MM.1S (cell line): ENCODE results near the gene BGN.

ENCODE experiments used
- DNase-seq: peaks from one replicate; pipeline ENCODE4 v3.0.0-alpha.2; 2015
- H2AFZ ChIP-seq: fragments of 300-600 bp; sonication (generic); 2 replicates; pipeline ENCODE4 v1.6.0; 2016; ENCODE audit warnings: antibody characterized with exemption, low read length
- H3F3A ChIP-seq: fragments of 300-600 bp; sonication (generic); 2 replicates; pipeline ENCODE4 v1.6.1; 2016; ENCODE audit warnings: mild to moderate bottlenecking, antibody characterized with exemption, low read length, moderate library complexity, mixed read lengths; ENCODE audit not compliant: insufficient read depth
- H3K27ac ChIP-seq: fragments of 300-600 bp; sonication (generic); 2 replicates; pipeline ENCODE4 v1.5.1; 2016; ENCODE audit warnings: mild to moderate bottlenecking, low read length
- H3K27me3 ChIP-seq: fragments of 300-600 bp; sonication (generic); replicated peaks from 2 replicates; pipeline ENCODE4 v1.6.0; 2016; ENCODE audit warnings: low read length; ENCODE audit not compliant: insufficient read depth
- H3K36me3 ChIP-seq: fragments of 300-600 bp; sonication (generic); replicated peaks from 2 replicates; pipeline ENCODE4 v1.6.1; 2016; ENCODE audit warnings: mild to moderate bottlenecking, low read length, mixed read lengths; ENCODE audit not compliant: insufficient read depth
- H3K4me1 ChIP-seq: fragments of 300-600 bp; sonication (generic); 2 replicates; pipeline ENCODE4 v1.6.1; 2016; ENCODE audit warnings: low read length, mixed read lengths
- H3K4me2 ChIP-seq: fragments of 300-600 bp; sonication (generic); 2 replicates; pipeline ENCODE4 v1.6.0; 2016; ENCODE audit warnings: low read depth, low read length
- H3K4me3 ChIP-seq: fragments of 300-600 bp; sonication (generic); 2 replicates; pipeline ENCODE4 v1.5.1; 2016; ENCODE audit warnings: low read length, mixed read lengths
- H3K79me2 ChIP-seq: fragments of 300-600 bp; sonication (generic); 2 replicates; pipeline ENCODE4 v1.6.1; 2016; ENCODE audit warnings: mixed run types, low read length, mixed read lengths
- H3K9ac ChIP-seq: fragments of 300-600 bp; sonication (generic); 2 replicates; pipeline ENCODE4 v1.6.1; 2016; ENCODE audit warnings: low read length, mixed read lengths
- H3K9me2 ChIP-seq: fragments of 300-600 bp; sonication (generic); replicated peaks from 2 replicates; pipeline ENCODE4 v1.6.1; 2016; ENCODE audit warnings: mild to moderate bottlenecking, low read length, mixed read lengths; ENCODE audit not compliant: insufficient read depth
- H3K9me3 ChIP-seq: fragments of 300-600 bp; sonication (generic); replicated peaks from 2 replicates; pipeline ENCODE4 v1.6.1; 2016; ENCODE audit warnings: mild to moderate bottlenecking, low read length, mixed read lengths; ENCODE audit not compliant: insufficient read depth
- H4K20me1 ChIP-seq: fragments of 300-600 bp; sonication (generic); 2 replicates; pipeline ENCODE4 v1.6.1; 2016; ENCODE audit warnings: mild to moderate bottlenecking, low read length, moderate library complexity, mixed read lengths; ENCODE audit not compliant: insufficient read depth
- CTCF ChIP-seq: fragments of 300-600 bp; sonication (generic); IDR thresholded peaks from 2 replicates; pipeline ENCODE4 v1.5.1; 2016; ENCODE audit warnings: antibody characterized with exemption, low read length, mixed read lengths
- EZH2 ChIP-seq: fragments of 300-600 bp; sonication (generic); optimal IDR thresholded peaks from 2 replicates; pipeline ENCODE3; 2017; ENCODE audit warnings: low read depth, mild to moderate bottlenecking, antibody characterized with exemption, low read length, mixed read lengths
- EZH2phosphoT487 ChIP-seq: fragments of 300-600 bp; sonication (generic); IDR thresholded peaks from 2 replicates; pipeline ENCODE4 v1.6.1; 2018; ENCODE audit warnings: antibody characterized with exemption, low read length

The BGN gene

GRCh38 chrX:153499341-153499740 is 4.6 kb downstream of the BGN start:
- TF ChIP-seq CTCF (no peak), EZH2 (no peak), EZH2phosphoT487 (no peak)
- Histone ChIP-seq H3K4me3 (no peak overlapping the region), H3K9me3 (no peaks in the 10 kb centered on the region), H3K27me3 (peaks cover 35% of the 10 kb centered on the region), H3F3A (no peaks in the 10 kb centered on the region), H2AFZ (no peak overlapping the region), H3K9ac (no peak overlapping the region), H3K4me2 (no peak overlapping the region), H3K9me2 (no peaks in the 10 kb centered on the region), H3K36me3 (no peaks in the 10 kb centered on the region), H3K27ac (no peak overlapping the region), H3K4me1 (no peaks in the 10 kb centered on the region), H3K79me2 (no peaks in the 10 kb centered on the region), H4K20me1 (no peaks in the 10 kb centered on the region)
- DNase-seq, result no peak

- Histone ChIP-seq H3K9me3 (no peaks in the 10 kb centered on the region), H2AFZ (no peak overlapping the region), H3K27me3 (peaks cover 40% of the 10 kb centered on the region), H3K27ac (no peak overlapping the region), H3K4me3 (no peak overlapping the region), H3K36me3 (no peaks in the 10 kb centered on the region), H3K4me1 (no peaks in the 10 kb centered on the region), H3K79me2 (no peaks in the 10 kb centered on the region), H3K4me2 (no peak overlapping the region), H3K9ac (no peak overlapping the region), H3F3A (no peaks in the 10 kb centered on the region), H3K9me2 (no peaks in the 10 kb centered on the region), H4K20me1 (no peaks in the 10 kb centered on the region)
- TF ChIP-seq EZH2phosphoT487, result no peak
- TF ChIP-seq CTCF, result no peak
- TF ChIP-seq EZH2, result no peak
- DNase-seq, result no peak
Measured at GRCh38 chrX:153499876-153500275, 5.1 kb downstream of the BGN start.

- DNase-seq, result no peak
- Histone ChIP-seq H3K4me2 (no peak overlapping the region), H3K4me3 (no peak overlapping the region), H3K36me3 (no peaks in the 10 kb centered on the region), H3K9me2 (no peaks in the 10 kb centered on the region), H3K4me1 (no peaks in the 10 kb centered on the region), H3K9me3 (no peaks in the 10 kb centered on the region), H3K27me3 (peaks cover 35% of the 10 kb centered on the region), H3K79me2 (no peaks in the 10 kb centered on the region), H3K9ac (no peak overlapping the region), H3K27ac (no peak overlapping the region), H3F3A (no peaks in the 10 kb centered on the region), H4K20me1 (no peaks in the 10 kb centered on the region), H2AFZ (no peak overlapping the region)
- no peak for TF ChIP-seq EZH2phosphoT487
- no peak for TF ChIP-seq EZH2
- no peak for TF ChIP-seq CTCF
Measured at GRCh38 chrX:153500676-153501280, 6.0 kb downstream of the BGN start.
